HUES6 (cell line): ENCODE results near the gene RASAL3.
A peak's percentile ranks its signal among the peaks of the same experiment; 100 is the strongest.

Experiments
- H3K27ac ChIP-seq: 2 replicates; pipeline ENCODE4 v1.7.0; 2013; ENCODE audit warnings: low read depth, mild to moderate bottlenecking, low read length, inconsistent platforms
- H3K27me3 ChIP-seq: 2 replicates; pipeline ENCODE4 v1.6.1; 2013; ENCODE audit warnings: low read length; ENCODE audit not compliant: control insufficient read depth, insufficient read depth
- H3K36me3 ChIP-seq: 2 replicates; pipeline ENCODE4 v1.6.1; 2013; ENCODE audit warnings: low read length; ENCODE audit not compliant: control insufficient read depth, insufficient read depth
- H3K4me1 ChIP-seq: 2 replicates; pipeline ENCODE4 v1.6.1; 2013; ENCODE audit warnings: low read length; ENCODE audit not compliant: control insufficient read depth, insufficient read depth
- H3K4me3 ChIP-seq: 2 replicates; pipeline ENCODE4 v1.5.1; 2013; ENCODE audit warnings: low read depth, low read length
- H3K9ac ChIP-seq: one replicate; pipeline ENCODE4 v1.6.1; 2013; ENCODE audit warnings: mild to moderate bottlenecking, low read length
- H3K9me3 ChIP-seq: 2 replicates; pipeline ENCODE4 v1.6.1; 2013; ENCODE audit warnings: low read depth, low read length; ENCODE audit not compliant: control insufficient read depth, insufficient read depth

The RASAL3 gene

DNA sequence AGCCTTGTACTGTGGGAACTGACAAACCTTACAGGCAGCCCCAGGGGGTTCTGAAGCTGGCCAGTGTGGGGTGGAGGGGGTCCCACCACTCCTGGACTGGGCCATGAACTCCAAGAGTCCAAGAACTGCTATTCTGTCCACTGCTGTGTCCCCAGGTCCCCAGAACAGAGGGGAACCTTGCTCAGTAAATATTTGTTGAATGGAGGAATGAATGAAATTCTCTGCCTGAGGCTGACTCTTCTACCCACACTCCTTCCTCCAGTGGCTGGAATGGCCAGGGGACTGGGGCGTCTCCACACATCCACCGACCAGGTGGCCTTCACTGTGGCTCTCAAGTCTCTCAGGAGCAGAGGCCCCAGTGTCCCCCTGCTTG, 26.2 kb downstream of the RASAL3 start:
- Histone ChIP-seq H3K4me1 (peaks cover 5% of the 10 kb centered on the region), H3K36me3 (no peaks in the 10 kb centered on the region), H3K9ac (no peak overlapping the region), H3K27ac (no peak overlapping the region), H3K27me3 (no peaks in the 10 kb centered on the region), H3K4me3 (no peak overlapping the region), H3K9me3 (no peaks in the 10 kb centered on the region)

DNA sequence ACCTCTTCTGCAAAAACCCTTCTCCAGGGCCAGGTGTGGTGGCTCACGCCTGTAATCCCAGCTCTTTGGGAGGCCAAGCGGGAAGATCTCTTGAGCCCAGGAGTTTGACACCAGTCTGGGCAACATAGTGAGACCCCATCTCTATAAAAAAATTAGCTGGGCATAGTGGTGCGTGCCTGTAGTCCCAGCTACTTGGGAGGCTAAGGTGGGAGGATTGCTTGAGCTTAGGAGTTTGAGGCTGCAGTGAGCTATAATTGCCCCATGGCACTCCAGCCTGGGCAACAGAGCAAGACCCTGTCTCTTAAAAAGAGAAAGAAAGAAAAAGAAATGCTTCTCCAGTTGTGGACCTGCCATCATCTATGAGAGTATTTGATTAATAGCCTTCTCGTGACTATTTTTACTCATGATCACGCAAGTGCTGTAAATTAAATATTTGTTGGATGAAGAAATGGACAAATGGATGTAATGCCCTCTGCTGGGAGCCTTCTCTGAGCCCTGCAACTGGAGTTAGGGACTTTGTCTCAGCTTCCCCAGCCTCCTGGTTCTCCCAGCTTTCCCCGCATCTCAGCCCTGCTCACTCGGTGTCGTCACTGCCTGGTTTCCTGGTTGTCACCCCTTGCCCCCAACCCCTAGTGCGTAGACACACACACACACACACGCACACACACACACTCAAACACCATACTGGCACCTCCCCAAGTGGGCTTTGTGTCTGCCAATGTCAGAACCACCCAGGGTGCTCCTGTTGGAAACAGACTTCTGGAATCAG, 26.8 kb downstream of the RASAL3 start:
- Histone ChIP-seq H3K9me3 (no peaks in the 10 kb centered on the region), H3K36me3 (no peaks in the 10 kb centered on the region), H3K27ac (no peak overlapping the region), H3K4me1 (peaks cover 5% of the 10 kb centered on the region), H3K4me3 (no peak overlapping the region), H3K27me3 (no peaks in the 10 kb centered on the region), H3K9ac (no peak overlapping the region)

DNA sequence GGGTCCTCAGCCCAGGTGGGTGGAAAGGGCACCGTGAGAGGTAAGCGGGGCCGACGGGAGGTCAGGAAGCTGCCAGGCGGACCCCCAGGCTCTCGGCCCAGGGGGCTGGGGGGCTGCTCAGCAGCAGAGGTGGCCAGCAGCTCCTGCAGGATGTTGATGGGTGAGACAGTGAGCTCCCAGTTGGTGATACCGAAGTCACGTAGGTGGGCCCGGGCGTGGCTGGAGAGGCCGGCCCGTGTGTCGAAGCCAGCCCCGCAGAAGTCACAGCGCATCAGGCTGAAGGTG, 27.6 kb downstream of the RASAL3 start:
- peaks cover 6% of the 10 kb centered on the region for H3K4me1 ChIP-seq
- H3K36me3 ChIP-seq = no peaks in the 10 kb centered on the region
- H3K27ac ChIP-seq = no peak overlapping the region
- no peaks in the 10 kb centered on the region for H3K9me3 ChIP-seq
- H3K27me3 ChIP-seq = no peaks in the 10 kb centered on the region
- H3K9ac ChIP-seq = no peak overlapping the region
- H3K4me3 ChIP-seq = no peak overlapping the region

DNA sequence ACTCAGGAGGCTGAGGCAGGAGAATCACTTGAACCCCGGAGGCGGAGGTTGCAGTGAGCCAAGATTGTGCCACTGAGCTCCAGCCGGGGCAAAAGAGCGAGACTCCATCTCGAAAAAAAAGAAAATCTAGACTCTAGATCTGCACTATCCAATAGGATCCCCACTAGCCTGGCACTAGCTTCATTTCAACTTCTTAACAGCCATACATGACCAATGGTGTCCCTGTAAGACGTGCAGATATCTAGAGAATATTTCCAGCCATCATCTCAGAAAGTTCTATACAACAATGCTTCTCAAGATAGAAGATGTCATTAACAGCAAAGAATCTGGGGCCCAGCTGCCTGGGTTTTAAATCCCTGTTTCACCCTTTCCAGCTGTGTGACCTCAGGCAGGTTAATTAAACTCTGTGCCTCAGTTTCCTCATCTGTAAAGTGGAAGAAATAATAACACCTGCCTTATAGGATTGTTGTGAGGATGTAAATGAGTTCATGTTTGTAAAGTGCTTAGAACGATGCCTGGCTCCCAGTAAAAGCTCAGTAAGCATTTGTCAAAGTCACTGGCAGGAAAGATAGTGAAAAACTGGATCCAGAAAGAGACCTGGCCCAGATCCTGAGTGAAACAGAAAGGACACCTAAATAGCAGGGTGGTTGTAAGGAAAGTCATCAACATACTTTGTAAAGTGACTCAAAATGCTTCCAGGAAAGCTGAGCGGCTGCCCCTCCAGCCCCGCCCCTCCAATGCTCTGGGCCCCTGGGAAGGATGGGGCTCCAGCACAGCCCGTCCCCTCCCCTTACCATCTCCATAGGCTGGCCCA, 28.1 kb downstream of the RASAL3 start:
- Histone ChIP-seq H3K36me3 (no peaks in the 10 kb centered on the region), H3K4me3 (no peak overlapping the region), H3K9ac (no peak overlapping the region), H3K27ac (no peak overlapping the region), H3K9me3 (no peaks in the 10 kb centered on the region), H3K27me3 (no peaks in the 10 kb centered on the region), H3K4me1 (peaks cover 11% of the 10 kb centered on the region)

DNA sequence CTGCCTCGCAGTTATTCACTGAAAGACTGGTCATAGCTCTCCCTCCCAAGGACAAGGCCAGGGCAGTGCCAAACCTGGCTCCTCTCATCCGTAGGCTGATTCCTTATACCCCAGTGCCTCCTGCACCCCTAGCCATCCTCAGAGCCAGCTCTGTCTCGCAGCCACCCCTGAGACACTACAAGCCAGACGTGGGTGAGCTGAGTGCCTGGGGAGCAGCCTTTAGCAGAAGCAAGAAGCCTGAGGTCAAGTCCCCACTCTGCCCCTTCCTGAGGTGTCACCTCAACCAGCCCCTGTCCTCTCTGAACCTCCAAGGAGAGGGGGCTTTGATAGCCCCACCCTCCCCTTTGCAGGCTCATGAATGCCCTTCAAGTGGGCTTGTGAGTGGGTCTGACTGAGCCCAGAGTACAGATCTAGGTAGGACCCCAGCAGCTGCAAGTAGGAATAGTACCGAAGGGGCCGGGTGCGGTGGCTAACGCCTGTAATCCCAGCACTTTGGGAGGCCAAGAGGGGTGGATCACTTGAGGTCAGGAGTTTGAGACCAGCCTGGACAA, 30.8 kb downstream of the RASAL3 start:
- no peaks in the 10 kb centered on the region for H3K27me3 ChIP-seq
- H3K9ac ChIP-seq = no peak overlapping the region
- no peak overlapping the region for H3K27ac ChIP-seq
- peak overlapping the region; percentile 71 for H3K4me3 ChIP-seq
- no peaks in the 10 kb centered on the region for H3K9me3 ChIP-seq
- peaks cover 12% of the 10 kb centered on the region for H3K4me1 ChIP-seq
- H3K36me3 ChIP-seq = peaks cover 2% of the 10 kb centered on the region

DNA sequence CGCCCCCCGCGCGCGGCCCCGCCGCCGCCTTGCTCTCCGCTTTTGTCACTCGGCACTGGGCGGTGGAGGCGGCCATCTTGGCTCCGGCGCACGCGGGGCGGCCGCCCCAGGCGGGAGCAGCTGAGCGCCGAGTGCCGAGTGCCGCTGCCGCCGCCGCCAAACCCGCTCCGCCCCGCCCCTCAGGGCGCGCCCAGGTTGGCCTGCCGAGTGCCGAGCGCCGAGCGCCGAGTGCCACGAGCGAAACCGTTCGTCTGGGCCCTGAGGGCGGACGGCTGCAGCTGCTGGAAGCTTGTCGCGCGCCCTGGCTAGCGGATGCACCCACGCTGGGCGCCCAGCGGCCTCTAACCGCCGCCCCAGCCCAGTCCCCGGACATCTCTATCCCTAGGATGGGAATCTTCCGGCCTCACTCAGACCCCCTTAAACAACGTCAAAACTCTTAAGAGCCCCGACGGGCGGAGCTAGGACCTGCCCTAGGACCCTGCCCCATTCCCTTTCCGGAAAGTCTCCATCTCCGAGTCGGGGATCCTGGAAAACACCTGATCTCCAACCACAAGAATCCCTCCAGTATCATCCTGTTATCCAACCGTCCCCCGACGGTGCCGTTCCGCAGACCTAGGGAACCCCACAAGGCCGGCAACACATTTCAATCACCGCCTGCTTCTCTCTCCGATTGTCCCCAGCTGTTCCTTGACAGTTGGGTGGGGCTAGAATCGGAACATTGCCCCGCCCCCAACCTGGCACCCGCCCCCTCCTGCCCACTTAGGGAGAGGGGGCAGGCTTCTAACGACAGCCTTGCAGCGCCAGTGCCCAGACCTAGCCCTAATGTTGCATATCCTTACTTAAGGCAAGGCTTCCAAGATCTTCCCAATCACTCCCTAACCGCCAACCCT, 31.5 kb downstream of the RASAL3 start:
- H3K27ac ChIP-seq = no peak overlapping the region
- H3K9ac ChIP-seq = peak overlapping the region; percentile 8
- peak overlapping the region; percentile 71 for H3K4me3 ChIP-seq
- H3K4me1 ChIP-seq = peaks cover 12% of the 10 kb centered on the region
- H3K36me3 ChIP-seq = peaks cover 4% of the 10 kb centered on the region
- H3K27me3 ChIP-seq = no peaks in the 10 kb centered on the region
- H3K9me3 ChIP-seq = no peaks in the 10 kb centered on the region

DNA sequence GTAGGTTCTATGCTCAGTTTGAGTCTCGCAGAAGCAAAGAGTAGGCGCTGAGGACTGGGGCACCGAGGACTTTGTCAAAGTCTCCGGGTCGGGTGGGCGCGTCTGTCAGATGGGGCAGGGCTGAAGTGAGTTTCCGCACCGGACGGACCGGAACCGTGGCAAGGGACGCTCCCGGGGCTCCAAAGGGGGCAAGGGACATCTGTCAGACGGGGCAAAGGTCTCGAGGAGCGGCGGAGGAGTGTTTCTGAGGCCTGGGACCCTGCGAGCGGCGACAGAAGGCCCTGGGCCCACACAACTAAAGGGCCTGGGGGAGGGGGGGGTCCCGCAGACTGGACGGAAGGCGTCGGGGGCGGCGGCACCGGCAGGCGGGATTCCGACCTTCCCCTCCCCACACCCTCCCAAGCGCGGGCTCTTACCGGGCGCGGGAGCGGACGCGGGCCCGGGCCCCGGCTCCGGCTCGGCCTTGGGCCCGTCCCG, 32.3 kb downstream of the RASAL3 start:
- H3K9ac ChIP-seq = peak overlapping the region; percentile 82
- H3K4me3 ChIP-seq = peak overlapping the region; percentile 93
- H3K27ac ChIP-seq = peak overlapping the region; percentile 21; the same call in 1 of the 2 replicates
- no peaks in the 10 kb centered on the region for H3K27me3 ChIP-seq
- peaks cover 12% of the 10 kb centered on the region for H3K4me1 ChIP-seq
- peaks cover 13% of the 10 kb centered on the region for H3K36me3 ChIP-seq
- no peaks in the 10 kb centered on the region for H3K9me3 ChIP-seq

DNA sequence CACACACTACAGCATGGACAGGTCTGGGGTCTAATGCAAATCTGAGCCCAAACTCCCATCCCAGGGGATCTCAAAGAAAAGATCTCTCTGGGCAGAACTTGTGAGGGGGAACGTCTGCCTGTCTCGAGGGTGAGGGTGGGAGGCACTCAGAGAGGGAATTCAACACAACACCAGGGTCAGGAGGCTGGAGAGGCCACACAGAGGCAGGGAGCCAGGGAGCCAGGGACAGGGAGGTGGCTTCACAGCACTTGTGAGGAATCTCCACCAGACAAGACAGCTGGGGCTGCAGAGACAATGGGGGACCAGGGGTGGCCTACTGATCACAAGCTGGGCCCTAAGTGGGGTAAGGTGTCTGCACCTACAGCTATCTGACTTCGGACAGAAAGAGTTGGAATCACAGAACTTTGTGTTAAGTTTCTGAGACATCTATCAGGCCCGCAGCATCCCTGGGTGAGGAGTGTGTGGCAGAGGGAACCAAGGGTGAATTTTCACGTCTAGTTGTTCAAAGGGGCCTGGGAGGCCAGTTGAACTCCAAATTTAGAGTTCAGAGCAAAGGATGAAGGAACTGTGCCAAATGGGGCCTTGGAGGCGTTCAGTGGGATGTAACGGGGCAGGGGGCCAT, 32.8 kb downstream of the RASAL3 start:
- H3K4me3 ChIP-seq = peak overlapping the region; percentile 93
- H3K27ac ChIP-seq = peak overlapping the region; percentile 21; the same call in 1 of the 2 replicates
- peaks cover 18% of the 10 kb centered on the region for H3K36me3 ChIP-seq
- H3K9me3 ChIP-seq = no peaks in the 10 kb centered on the region
- peak overlapping the region; percentile 82 for H3K9ac ChIP-seq
- H3K27me3 ChIP-seq = no peaks in the 10 kb centered on the region
- H3K4me1 ChIP-seq = peaks cover 12% of the 10 kb centered on the region

DNA sequence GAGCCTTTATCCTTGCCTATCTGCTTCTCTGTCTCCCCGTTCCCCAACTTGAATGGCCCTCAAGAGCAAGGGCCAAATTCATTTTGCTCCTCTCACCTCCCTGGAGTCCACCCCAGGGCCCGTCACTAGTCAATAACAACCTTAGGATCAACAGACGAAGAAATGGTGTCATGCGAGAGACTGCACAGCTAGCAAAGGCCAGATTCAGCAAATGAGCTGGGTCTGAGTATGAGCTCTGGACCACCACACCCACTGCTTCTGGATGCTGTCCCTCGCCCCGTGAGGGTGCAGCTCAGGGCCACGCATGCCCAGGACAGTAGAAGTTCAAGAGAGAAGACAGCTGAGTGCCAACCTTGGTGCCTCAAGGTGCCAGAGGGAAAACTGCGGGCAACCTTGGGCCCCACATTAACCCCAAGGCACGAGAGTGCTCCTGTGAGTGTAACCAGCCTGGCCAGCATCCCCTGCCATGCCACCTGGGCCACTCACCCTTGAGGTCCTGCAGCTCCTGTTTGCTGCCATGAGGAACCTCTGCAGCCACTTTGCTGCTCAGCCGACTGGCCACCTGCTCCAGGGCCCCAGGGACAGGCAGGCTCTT, 33.7 kb downstream of the RASAL3 start:
- Histone ChIP-seq H3K4me1 (peaks cover 12% of the 10 kb centered on the region; the same call in 1 of the 2 replicates), H3K27me3 (no peaks in the 10 kb centered on the region), H3K36me3 (peaks cover 25% of the 10 kb centered on the region), H3K27ac (no peak overlapping the region), H3K9me3 (no peaks in the 10 kb centered on the region), H3K9ac (no peak overlapping the region), H3K4me3 (no peak overlapping the region)
